OCI-LY1 (cell line): ENCODE data around the gene CNTD1.

ENCODE experiments used
- EZH2 ChIP-seq: fragments of 200-600 bp; sonication (generic), shearing (Covaris generic); IDR thresholded peaks from 2 replicates; pipeline ENCODE4 v1.8.0; 2017; ENCODE audit warnings: borderline replicate concordance, mixed run types, mild to moderate bottlenecking, antibody characterized with exemption, low read length, moderate library complexity, mixed read lengths
- TF ChIP-seq, protein P1 (sequence below): fragments of 200-600 bp; sonication (generic), shearing (Covaris generic); IDR thresholded peaks from 2 replicates; pipeline ENCODE4 v1.5.1; 2017; ENCODE audit warnings: mild to moderate bottlenecking, antibody characterized with exemption, low read length, moderate library complexity, mixed read lengths

GRCh38 chr17:42845918-42846593 is 47.4 kb downstream of the CNTD1 start:
- TF ChIP-seq, protein P1, sequence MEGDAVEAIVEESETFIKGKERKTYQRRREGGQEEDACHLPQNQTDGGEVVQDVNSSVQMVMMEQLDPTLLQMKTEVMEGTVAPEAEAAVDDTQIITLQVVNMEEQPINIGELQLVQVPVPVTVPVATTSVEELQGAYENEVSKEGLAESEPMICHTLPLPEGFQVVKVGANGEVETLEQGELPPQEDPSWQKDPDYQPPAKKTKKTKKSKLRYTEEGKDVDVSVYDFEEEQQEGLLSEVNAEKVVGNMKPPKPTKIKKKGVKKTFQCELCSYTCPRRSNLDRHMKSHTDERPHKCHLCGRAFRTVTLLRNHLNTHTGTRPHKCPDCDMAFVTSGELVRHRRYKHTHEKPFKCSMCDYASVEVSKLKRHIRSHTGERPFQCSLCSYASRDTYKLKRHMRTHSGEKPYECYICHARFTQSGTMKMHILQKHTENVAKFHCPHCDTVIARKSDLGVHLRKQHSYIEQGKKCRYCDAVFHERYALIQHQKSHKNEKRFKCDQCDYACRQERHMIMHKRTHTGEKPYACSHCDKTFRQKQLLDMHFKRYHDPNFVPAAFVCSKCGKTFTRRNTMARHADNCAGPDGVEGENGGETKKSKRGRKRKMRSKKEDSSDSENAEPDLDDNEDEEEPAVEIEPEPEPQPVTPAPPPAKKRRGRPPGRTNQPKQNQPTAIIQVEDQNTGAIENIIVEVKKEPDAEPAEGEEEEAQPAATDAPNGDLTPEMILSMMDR: no peak
- TF ChIP-seq EZH2: no peak
